Spleen (tissue), 11 donors: ENCODE measurements around the gene TEX26. TPM values are rescaled to one million over a fixed set of nuclear protein-coding genes. Genes with fewer than 3 reads are reported as not detected.

Source experiments
- DNase-seq: peaks from one replicate; pipeline ENCODE4 v3.0.0-alpha.2; 2020
- H3K27ac ChIP-seq, 8 donors: fragments of 200-600 bp; sonication (generic) in 7 of 8; 1 replicate in 4 of 8; 2 replicates in 4 of 8; pipeline versions ENCODE4 v1.5.0 to v1.8.0; 2016 to 2021; ENCODE audit warnings: inconsistent platforms in 4 of 8, mild to moderate bottlenecking in 4 of 8, moderate library complexity in 1 of 8
- H3K27me3 ChIP-seq, 7 donors: fragments of 200-600 bp; sonication (generic) in 6 of 7; replicated peaks in 1 of 7; 1 replicate in 4 of 7; 2 replicates in 3 of 7; pipeline versions ENCODE4 v1.5.0 to v1.8.0; 2016 to 2021; ENCODE audit warnings: inconsistent platforms in 3 of 7, mild to moderate bottlenecking in 1 of 7
- H3K36me3 ChIP-seq, 6 donors: fragments of 200-600 bp; sonication (generic) in 5 of 6; 1 replicate in 4 of 6; 2 replicates in 2 of 6; pipeline versions ENCODE4 v1.5.0 to v1.8.0; 2016 to 2021; ENCODE audit warnings: inconsistent platforms in 2 of 6
- H3K4me1 ChIP-seq, 6 donors: fragments of 200-600 bp; sonication (generic) in 5 of 6; 1 replicate in 3 of 6; 2 replicates in 3 of 6; pipeline versions ENCODE4 v1.5.0 to v1.8.0; 2016 to 2021; ENCODE audit warnings: inconsistent platforms in 3 of 6
- H3K4me3 ChIP-seq, 8 donors: fragments of 200-600 bp; sonication (generic) in 7 of 8; 1 replicate in 4 of 8; 2 replicates in 4 of 8; pipeline versions ENCODE4 v1.5.0 to v1.8.0; 2016 to 2021; ENCODE audit warnings: inconsistent platforms in 4 of 8, mild to moderate bottlenecking in 4 of 8, moderate library complexity in 2 of 8
- H3K9me3 ChIP-seq, 8 donors: fragments of 200-600 bp; sonication (generic) in 7 of 8; 1 replicate in 4 of 8; 2 replicates in 4 of 8; pipeline versions ENCODE4 v1.5.0 to v1.8.0; 2016 to 2021; ENCODE audit warnings: inconsistent platforms in 4 of 8
- CTCF ChIP-seq, 11 experiments: fragments of 200-600 bp in 7 of 11; fragments of 450-650 bp in 4 of 11; sonication (generic) in 4 of 11; IDR thresholded peaks in 8 of 11; conservative IDR thresholded peaks in 3 of 11; 1 replicate in 7 of 11; 2 replicates in 4 of 11; pipeline versions ENCODE4 v1.4.0 to v1.8.0; 2016 to 2021; ENCODE audit warnings: antibody characterized with exemption in 11 of 11, inconsistent platforms in 4 of 11, mild to moderate bottlenecking in 1 of 11
- POLR2A ChIP-seq, 3 donors: fragments of 450-650 bp; IDR thresholded peaks; one replicate each; pipeline ENCODE4 v1.5.1; 2017; ENCODE audit warnings: antibody characterized with exemption in 3 of 3, mild to moderate bottlenecking in 1 of 3
- POLR2AphosphoS5 ChIP-seq, 3 donors: sonication (generic); formaldehyde crosslinking; IDR thresholded peaks; one replicate each; pipeline ENCODE4 v1.5.1; 2017; ENCODE audit warnings: antibody characterized with exemption in 3 of 3
- WGBS, 5 donors: extraction: QIAGEN DNeasy Blood & Tissue Kit in 3 of 5; methylation state at CpG; one replicate each; pipeline versions ENCODE4 v1.1.5 to v1.1.7; 2013 to 2018; 5-methylcytosine and 5-hydroxymethylcytosine counted together
- intact Hi-C: fragments of 100-400 bp; cut with DNase I; formaldehyde crosslinking; loops from one replicate; pipeline ENCODE4 v1.15.0; 2023; ENCODE audit warnings: low total_unique reads
- polyA plus RNA-seq, 3 donors: library from polyadenylated mRNA; stranded (reverse); fragments of 200-250 nt; gene quantifications; one replicate each; pipeline ENCODE4 v1.2.1, GENCODE V29; 2013
- total RNA-seq, 7 donors: library from RNA; depleted of rRNA in 3 of 7; stranded (reverse); fragments of >200 nt in 3 of 7; fragmentation: NEBNext Ultra II Directional in 4 of 7; extraction: Animal tissue kit (Norgen Biotek cat#: 25700) in 4 of 7; gene quantifications; one replicate each; pipeline versions ENCODE4 v1.1.0 to v1.2.1, GENCODE V29; 2016 to 2021
- donor health status: healthy with polysubstance abuse.
- donor health status: DM: no; HTN: no; CAD: no; lungs with moderate emphysema.
- donor health status: DM: no; HTN: no; CAD: no.
- donor health status: Bipolar disorder and iron deficiency.
- donor health status: healthy.
- donor health status: DM: no; HTN: no; CAD: no.
- donor health status: DM: yes; HTN: yes; CAD: no.

TEX26 gene
- total and polyA plus RNA-seq, 10 donors = not detected

- H3K27me3 ChIP-seq = peaks cover 0 to 10% (median 0%) of the 10 kb centered on the region in 7 donors
- no peaks in the 10 kb centered on the region for H3K4me1 ChIP-seq
- no peak overlapping the region for H3K27ac ChIP-seq
- intact Hi-C loops = no loop called here
- peaks cover 0 to 4% (median 0%) of the 10 kb centered on the region in 8 donors for H3K9me3 ChIP-seq
- no peaks in the 10 kb centered on the region for H3K36me3 ChIP-seq
- 86 to 95% (median 91%) methylated on average over 3 of the region's 3 CpGs for WGBS, 5 donors
- TF ChIP-seq CTCF (IDR thresholded peaks at IDR 0.05 in 8 of 11, conservative IDR thresholded peaks at IDR 0.05 in 3 of 11) (no peak), POLR2A (IDR thresholded peaks at IDR 0.05) (no peak)
- H3K4me3 ChIP-seq = no peak overlapping the region
- no peak for DNase-seq
Observed at GRCh38 chr13:30985637-30986205, 53.3 kb downstream of the TEX26 start.

GRCh38 chr13:30991184-30991583 is 58.7 kb downstream of the TEX26 start:
- Histone ChIP-seq H3K9me3 (peaks cover 0 to 4% (median 0%) of the 10 kb centered on the region in 8 donors), H3K27ac (no peak overlapping the region), H3K4me3 (no peak overlapping the region), H3K27me3 (peaks cover 0 to 8% (median 0%) of the 10 kb centered on the region in 7 donors), H3K36me3 (no peaks in the 10 kb centered on the region), H3K4me1 (no peaks in the 10 kb centered on the region)
- TF ChIP-seq POLR2AphosphoS5 (IDR thresholded peaks at IDR 0.05) = no peak
- no peak for TF ChIP-seq CTCF (IDR thresholded peaks at IDR 0.05 in 8 of 11, conservative IDR thresholded peaks at IDR 0.05 in 3 of 11)
- TF ChIP-seq POLR2A (IDR thresholded peaks at IDR 0.05) = no peak
- no peak for DNase-seq
- intact Hi-C loops = no loop called here
- 65 to 92% (median 79%) methylated on average over 8 of the region's 8 CpGs for WGBS, 5 donors

GRCh38 chr13:30991922-30992321 is 59.5 kb downstream of the TEX26 start:
- Histone ChIP-seq H3K27me3 (peaks cover 0 to 8% (median 0%) of the 10 kb centered on the region in 7 donors), H3K36me3 (no peaks in the 10 kb centered on the region), H3K4me3 (no peak overlapping the region), H3K27ac (no peak overlapping the region), H3K4me1 (no peaks in the 10 kb centered on the region), H3K9me3 (peaks cover 0 to 4% (median 0%) of the 10 kb centered on the region in 8 donors)
- 91 to 96% (median 92%) methylated on average over 7 of the region's 7 CpGs for WGBS, 5 donors
- intact Hi-C loops = no loop called here
- TF ChIP-seq POLR2A (IDR thresholded peaks at IDR 0.05) (no peak), CTCF (IDR thresholded peaks at IDR 0.05 in 8 of 11, conservative IDR thresholded peaks at IDR 0.05 in 3 of 11) (no peak), POLR2AphosphoS5 (IDR thresholded peaks at IDR 0.05) (no peak)
- DNase-seq = no peak

- Histone ChIP-seq H3K27ac (no peak overlapping the region), H3K36me3 (no peaks in the 10 kb centered on the region), H3K4me3 (no peak overlapping the region), H3K27me3 (peaks cover 0 to 33% (median 0%) of the 10 kb centered on the region in 7 donors), H3K4me1 (no peaks in the 10 kb centered on the region), H3K9me3 (no peaks in the 10 kb centered on the region)
- intact Hi-C loops = no loop called here
- no peak for DNase-seq
- no peak for TF ChIP-seq CTCF (IDR thresholded peaks at IDR 0.05 in 8 of 11, conservative IDR thresholded peaks at IDR 0.05 in 3 of 11)
- TF ChIP-seq POLR2A (IDR thresholded peaks at IDR 0.05) = no peak
- no peak for TF ChIP-seq POLR2AphosphoS5 (IDR thresholded peaks at IDR 0.05)
- 69 to 90% (median 75%) methylated on average over 1 of the region's 1 CpG for WGBS, 5 donors
Observed at GRCh38 chr13:30995331-30995730, 62.9 kb downstream of the TEX26 start.
